Activated CD8-positive, alpha-beta memory T cell treated with anti-CD3 and anti-CD28 coated beads, Interleukin-2, amount 50 U/mL, for 4 hours (primary cell): ENCODE data around the gene C10orf62.
"Not testable (repeated sequence)": the region's sequence is repeated elsewhere in the genome, so short reads cannot be mapped to it uniquely, and the experiment has no call there.

Experiments
- DNase-seq: peaks from one replicate; pipeline ENCODE4 v3.0.0-alpha.2; 2020

Gene C10orf62

DNA sequence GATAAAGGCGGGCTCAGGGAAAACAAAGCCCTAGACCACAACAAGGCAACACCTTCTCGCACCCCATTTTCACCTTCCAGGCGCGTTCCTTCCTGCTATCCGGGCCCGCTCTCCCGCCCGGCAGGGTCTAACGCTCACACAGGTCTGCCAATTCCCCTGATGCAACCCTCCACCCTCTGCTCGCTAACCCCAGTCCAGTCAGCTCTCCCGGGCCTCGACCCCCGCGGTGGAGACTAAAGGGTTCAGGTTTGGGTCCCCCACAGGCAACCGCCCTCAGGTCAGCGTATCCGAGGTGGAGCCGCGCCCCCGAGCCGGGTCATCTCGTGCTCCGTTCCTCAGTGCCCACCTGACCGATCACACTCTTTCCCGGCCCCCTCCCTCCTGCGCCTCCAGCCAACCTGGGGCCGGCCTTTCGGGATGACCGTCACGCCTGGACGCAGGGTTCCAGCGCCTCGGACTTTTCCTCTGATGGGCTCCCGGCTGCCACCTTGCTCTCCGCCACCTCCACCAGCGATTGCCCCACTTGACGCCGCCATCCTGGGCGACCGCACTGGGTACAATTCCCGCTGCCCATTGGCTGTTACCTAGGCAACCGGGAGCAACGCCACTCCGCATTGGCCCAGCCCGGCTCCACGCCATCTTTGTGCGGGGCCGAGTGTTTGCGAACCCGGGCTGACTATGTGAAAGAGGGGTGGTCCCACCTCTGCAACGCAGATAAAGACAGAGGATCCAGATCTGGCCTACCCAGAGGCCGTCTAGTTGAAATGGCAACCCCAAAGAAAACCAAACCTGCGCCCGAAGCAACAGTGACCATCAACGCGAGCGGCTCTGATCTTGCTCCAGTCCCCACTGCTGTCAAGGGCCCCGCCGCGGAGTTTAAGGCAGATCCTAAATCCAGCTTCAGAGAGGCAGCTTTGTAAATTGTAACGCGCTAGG, 43.7 kb downstream of the C10orf62 start, which contains the start of gene MORN4:
Gene MORN4, minus strand, starts transcription at position 552 of the 936 bp plus-strand sequence. CDS start 13,847 bp downstream, outside the sequence.
- peak; percentile 88 for DNase-seq

- no peak for DNase-seq
Measured at GRCh38 chr10:97633921-97634320, 44.4 kb downstream of the C10orf62 start.

- no peak for DNase-seq
Measured at GRCh38 chr10:97635577-97635976, 46.1 kb downstream of the C10orf62 start.

DNA sequence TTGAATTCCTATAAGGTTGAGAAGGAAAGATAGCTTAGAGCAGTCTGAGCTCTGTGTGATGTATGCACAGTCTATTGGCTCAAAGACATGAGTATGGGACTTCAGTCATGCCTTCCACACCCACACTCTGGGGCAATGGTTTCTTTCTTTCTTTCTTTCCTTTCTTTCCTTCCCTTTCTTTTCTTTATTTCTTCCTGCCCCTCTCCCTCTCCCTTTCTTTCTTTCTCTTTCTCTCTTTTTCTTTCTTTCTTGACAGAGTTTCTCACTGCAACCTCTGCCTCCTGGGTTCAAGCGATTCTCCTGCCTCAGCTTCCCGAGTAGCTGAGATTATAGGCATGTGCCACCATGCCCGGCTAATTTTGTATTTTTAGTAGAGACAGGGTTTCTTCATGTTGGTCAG, 49.6 kb downstream of the C10orf62 start:
- not testable (repeated sequence) for DNase-seq

GRCh38 chr10:97640174-97640867, 50.8 kb downstream of the C10orf62 start, which contains the start of gene PI4K2A:
Gene PI4K2A, plus strand, starts transcription at chr10:97640671. Its CDS starts 72 bp downstream, at chr10:97640743.
- peak; percentile 98 for DNase-seq
